Astrocyte (in vitro differentiated cells and primary cell): ENCODE results near the gene TREX2. TPM values are rescaled to one million over a fixed set of nuclear protein-coding genes. Genes with fewer than 3 reads are reported as not detected.

Experiments
- DNase-seq: peaks from one replicate; pipeline ENCODE4 v3.0.0-alpha.2; 2010; ENCODE audit warnings: low read depth
- FAIRE-seq: peaks from 2 replicates; lab custom pipeline; 2011; peaks lifted over from hg19 to GRCh38; lab: Jason Lieb, UNC
- H2AFZ ChIP-seq: 2 replicates; pipeline ENCODE4 v1.6.0; 2012; ENCODE audit warnings: low read depth, low read length, inconsistent platforms
- H3K27ac ChIP-seq: 2 replicates; pipeline ENCODE4 v1.5.1; 2011; ENCODE audit warnings: low read depth, low read length, inconsistent platforms
- H3K27me3 ChIP-seq: 2 replicates; pipeline ENCODE4 v1.6.0; 2011; ENCODE audit warnings: low read length, inconsistent platforms; ENCODE audit not compliant: insufficient read depth
- H3K36me3 ChIP-seq: 2 replicates; pipeline ENCODE4 v1.5.1; 2011; ENCODE audit warnings: low read length, inconsistent platforms; ENCODE audit not compliant: insufficient read depth
- H3K4me1 ChIP-seq: 2 replicates; pipeline ENCODE4 v1.5.1; 2011; ENCODE audit warnings: low read length, inconsistent platforms; ENCODE audit not compliant: insufficient read depth
- H3K4me2 ChIP-seq: 2 replicates; pipeline ENCODE4 v1.6.0; 2012; ENCODE audit warnings: low read length, inconsistent platforms
- H3K4me3 ChIP-seq: 2 replicates; pipeline ENCODE4 v1.5.1; 2011; ENCODE audit warnings: low read depth, mild to moderate bottlenecking, low read length, inconsistent platforms; ENCODE audit not compliant: insufficient read depth
- H3K79me2 ChIP-seq: 2 replicates; pipeline ENCODE4 v1.6.0; 2012; ENCODE audit warnings: mild to moderate bottlenecking, low read length, inconsistent platforms; ENCODE audit not compliant: insufficient read depth
- H3K9ac ChIP-seq: 2 replicates; pipeline ENCODE4 v1.6.0; 2012; ENCODE audit warnings: mild to moderate bottlenecking, low read length, inconsistent platforms
- H3K9me3 ChIP-seq: 2 replicates; pipeline ENCODE4 v1.5.1; 2012; ENCODE audit warnings: low read depth, mild to moderate bottlenecking, low read length, inconsistent platforms; ENCODE audit not compliant: insufficient read depth
- H4K20me1 ChIP-seq: 2 replicates; pipeline ENCODE4 v1.6.0; 2012; ENCODE audit warnings: low read length, inconsistent platforms; ENCODE audit not compliant: insufficient read depth
- H3K27ac Mint-ChIP-seq: one replicate; pipeline ENCODE4 v1.8.0; 2021; ENCODE audit warnings: mild to moderate bottlenecking, mixed read lengths; ENCODE audit not compliant: unreplicated experiment
- H3K27me3 Mint-ChIP-seq: one replicate; pipeline ENCODE4 v1.8.0; 2021; ENCODE audit warnings: low read depth, mixed read lengths; ENCODE audit not compliant: unreplicated experiment
- H3K36me3 Mint-ChIP-seq: one replicate; pipeline ENCODE4 v1.8.0; 2021; ENCODE audit warnings: low read depth, mixed read lengths; ENCODE audit not compliant: unreplicated experiment
- H3K4me1 Mint-ChIP-seq: one replicate; pipeline ENCODE4 v1.8.0; 2021; ENCODE audit warnings: low read depth, mixed read lengths; ENCODE audit not compliant: unreplicated experiment
- H3K4me3 Mint-ChIP-seq: one replicate; pipeline ENCODE4 v1.8.0; 2021; ENCODE audit warnings: mild to moderate bottlenecking, moderate library complexity, mixed read lengths; ENCODE audit not compliant: unreplicated experiment
- H3K9me3 Mint-ChIP-seq: one replicate; pipeline ENCODE4 v1.8.0; 2021; ENCODE audit warnings: mild to moderate bottlenecking, mixed read lengths; ENCODE audit not compliant: unreplicated experiment
- EZH2 ChIP-seq: IDR thresholded peaks from 2 replicates; pipeline ENCODE4 v1.6.1; 2012; ENCODE audit warnings: mild to moderate bottlenecking, low read length, inconsistent platforms; ENCODE audit not compliant: insufficient read depth
- total RNA-seq: library from RNA; stranded (reverse); gene quantifications from 2 replicates; pipeline ENCODE4 v1.2.1, GENCODE V29; 2021
- TF ChIP-seq, protein P1 (sequence below): IDR thresholded peaks from 2 replicates; pipeline ENCODE4 v1.5.1; 2011; ENCODE audit warnings: low read depth, mild to moderate bottlenecking, inconsistent platforms, low read length, moderate library complexity; ENCODE audit not compliant: insufficient read depth

Gene TREX2
- total RNA-seq, 1 donor from 2014 or later = 0.36 TPM

DNA sequence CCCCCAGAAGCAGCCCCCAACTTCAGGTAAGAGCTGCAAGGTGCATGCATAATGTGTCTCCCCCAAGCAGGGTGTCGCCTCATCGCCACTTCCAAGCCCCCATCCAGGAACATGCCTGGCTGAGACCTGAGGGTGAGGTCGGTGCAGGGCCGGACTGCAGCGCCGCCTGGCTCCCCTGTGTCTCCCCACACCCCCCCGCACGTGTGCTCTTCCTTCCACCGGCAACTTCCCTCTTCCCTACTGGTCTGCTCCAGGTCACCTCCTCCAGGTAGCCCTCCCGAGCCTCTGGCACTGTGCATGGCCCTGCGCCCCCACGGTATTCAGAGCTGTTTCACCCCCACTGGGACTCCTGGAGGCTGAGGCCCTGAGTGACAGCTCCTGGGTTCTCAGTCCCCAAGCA is 46.7 kb upstream of the TREX2 start:
- no peak for DNase-seq
- TF ChIP-seq EZH2 = no peak
- H3K27ac ChIP-seq = no peak overlapping the region
- peaks cover 5% of the 10 kb centered on the region for H3K4me1 Mint-ChIP-seq
- H3K9me3 ChIP-seq = no peaks in the 10 kb centered on the region
- no peaks in the 10 kb centered on the region for H3K9me3 Mint-ChIP-seq
- H3K9ac ChIP-seq = no peak overlapping the region
- H3K27ac Mint-ChIP-seq = no peak overlapping the region
- no peaks in the 10 kb centered on the region for H3K36me3 Mint-ChIP-seq
- peaks cover 23% of the 10 kb centered on the region for H3K79me2 ChIP-seq
- H3K4me2 ChIP-seq = no peak overlapping the region
- H3K4me1 ChIP-seq = peaks cover 30% of the 10 kb centered on the region
- no peaks in the 10 kb centered on the region for H3K27me3 ChIP-seq
- H2AFZ ChIP-seq = no peak overlapping the region
- no peak for FAIRE-seq
- H3K4me3 Mint-ChIP-seq = no peak overlapping the region
- H3K36me3 ChIP-seq = no peaks in the 10 kb centered on the region
- H4K20me1 ChIP-seq = peaks cover 3% of the 10 kb centered on the region
- H3K4me3 ChIP-seq = no peak overlapping the region
- no peaks in the 10 kb centered on the region for H3K27me3 Mint-ChIP-seq

DNA sequence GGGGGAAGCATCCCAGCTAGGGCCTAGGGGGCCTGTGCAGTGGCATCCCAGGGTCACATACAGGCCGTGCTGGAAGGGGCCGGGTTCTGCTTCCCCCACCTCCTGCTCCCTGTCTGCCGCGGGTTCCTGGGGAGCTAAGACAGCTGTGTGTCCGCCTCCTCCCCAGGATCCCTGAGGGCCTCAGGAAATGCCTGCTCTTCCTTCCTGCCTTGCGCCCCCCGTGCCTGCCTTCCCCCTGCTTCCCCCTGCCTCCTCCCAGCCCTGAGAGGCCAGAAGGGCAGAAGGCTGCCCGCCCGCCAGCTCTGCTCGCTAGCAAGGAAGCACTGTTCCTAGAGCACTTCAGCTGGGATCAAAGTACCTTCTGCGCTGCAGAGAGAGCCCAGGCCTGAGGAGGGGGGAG is 46.1 kb upstream of the TREX2 start:
- Histone ChIP-seq H3K4me1 (peaks cover 30% of the 10 kb centered on the region), H3K4me3 (no peak overlapping the region), H3K9me3 (no peaks in the 10 kb centered on the region), H3K9ac (no peak overlapping the region), H3K36me3 (no peaks in the 10 kb centered on the region), H3K27me3 (no peaks in the 10 kb centered on the region), H3K27ac (no peak overlapping the region), H3K79me2 (peaks cover 23% of the 10 kb centered on the region), H4K20me1 (peaks cover 3% of the 10 kb centered on the region), H3K4me2 (no peak overlapping the region), H2AFZ (no peak overlapping the region)
- H3K27me3 Mint-ChIP-seq = no peaks in the 10 kb centered on the region
- peaks cover 5% of the 10 kb centered on the region for H3K4me1 Mint-ChIP-seq
- no peak for TF ChIP-seq EZH2
- TF ChIP-seq, protein P1, sequence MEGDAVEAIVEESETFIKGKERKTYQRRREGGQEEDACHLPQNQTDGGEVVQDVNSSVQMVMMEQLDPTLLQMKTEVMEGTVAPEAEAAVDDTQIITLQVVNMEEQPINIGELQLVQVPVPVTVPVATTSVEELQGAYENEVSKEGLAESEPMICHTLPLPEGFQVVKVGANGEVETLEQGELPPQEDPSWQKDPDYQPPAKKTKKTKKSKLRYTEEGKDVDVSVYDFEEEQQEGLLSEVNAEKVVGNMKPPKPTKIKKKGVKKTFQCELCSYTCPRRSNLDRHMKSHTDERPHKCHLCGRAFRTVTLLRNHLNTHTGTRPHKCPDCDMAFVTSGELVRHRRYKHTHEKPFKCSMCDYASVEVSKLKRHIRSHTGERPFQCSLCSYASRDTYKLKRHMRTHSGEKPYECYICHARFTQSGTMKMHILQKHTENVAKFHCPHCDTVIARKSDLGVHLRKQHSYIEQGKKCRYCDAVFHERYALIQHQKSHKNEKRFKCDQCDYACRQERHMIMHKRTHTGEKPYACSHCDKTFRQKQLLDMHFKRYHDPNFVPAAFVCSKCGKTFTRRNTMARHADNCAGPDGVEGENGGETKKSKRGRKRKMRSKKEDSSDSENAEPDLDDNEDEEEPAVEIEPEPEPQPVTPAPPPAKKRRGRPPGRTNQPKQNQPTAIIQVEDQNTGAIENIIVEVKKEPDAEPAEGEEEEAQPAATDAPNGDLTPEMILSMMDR = no peak
- H3K9me3 Mint-ChIP-seq = no peaks in the 10 kb centered on the region
- H3K27ac Mint-ChIP-seq = no peak overlapping the region
- H3K36me3 Mint-ChIP-seq = no peaks in the 10 kb centered on the region
- H3K4me3 Mint-ChIP-seq = no peak overlapping the region
- no peak for DNase-seq
- FAIRE-seq = no peak

DNA sequence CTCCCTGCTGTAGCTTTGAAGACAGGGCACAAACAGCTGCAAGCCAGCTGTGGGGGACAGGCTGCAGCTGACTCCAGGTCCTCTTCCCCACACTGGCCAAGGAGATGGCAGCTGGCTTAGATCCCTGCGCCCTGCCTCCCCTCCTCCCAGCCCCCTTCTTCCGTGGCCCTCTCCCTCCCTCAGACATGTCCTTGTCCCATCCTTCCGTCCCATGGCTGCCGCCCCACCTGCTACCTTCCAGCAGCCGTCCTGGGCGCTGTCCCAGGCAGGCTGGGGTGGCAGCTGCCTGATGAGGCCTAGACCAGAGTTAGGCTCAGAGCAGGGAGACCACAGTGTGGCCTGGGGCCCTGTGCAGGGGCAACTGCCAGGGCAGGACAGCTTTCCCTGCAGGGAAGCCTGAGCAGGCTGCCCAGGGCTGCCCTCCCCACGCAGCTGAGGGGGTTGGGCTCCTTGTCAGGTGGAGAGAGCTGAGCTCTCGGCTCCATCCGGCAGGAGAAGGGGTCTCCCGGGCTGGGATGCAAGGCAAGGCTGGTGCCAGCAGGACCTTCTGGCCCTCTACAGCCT is 45.6 kb upstream of the TREX2 start:
- FAIRE-seq = no peak
- no peak for DNase-seq

More for the DNA sequence above, 45.6 kb upstream of the TREX2 start:
- Histone ChIP-seq H3K9me3 (no peaks in the 10 kb centered on the region), H3K9ac (no peak overlapping the region), H3K79me2 (peaks cover 20% of the 10 kb centered on the region), H3K4me1 (peaks cover 30% of the 10 kb centered on the region), H3K4me2 (no peak overlapping the region), H3K36me3 (no peaks in the 10 kb centered on the region), H3K27me3 (no peaks in the 10 kb centered on the region), H4K20me1 (peaks cover under 1% of the 10 kb centered on the region), H3K4me3 (no peak overlapping the region), H3K27ac (no peak overlapping the region), H2AFZ (no peak overlapping the region)
- Mint-ChIP-seq H3K36me3 (no peaks in the 10 kb centered on the region), H3K4me3 (no peak overlapping the region), H3K27me3 (no peaks in the 10 kb centered on the region), H3K9me3 (no peaks in the 10 kb centered on the region), H3K27ac (no peak overlapping the region), H3K4me1 (peaks cover 5% of the 10 kb centered on the region)
- TF ChIP-seq EZH2 = no peak
- TF ChIP-seq, protein P1 = no peak
